Stomach (tissue), 9 donors: ENCODE data around the gene STX5. TPM values are rescaled to one million over a fixed set of nuclear protein-coding genes. Genes with fewer than 3 reads are reported as not detected.

Experiments used
- DNase-seq, 2 donors: peaks; one replicate each; pipeline versions ENCODE4 v3.0.0 to v3.0.0-alpha.2; 2013 to 2019
- H3K27ac ChIP-seq, 5 donors: fragments of 200-600 bp in 4 of 5; sonication (generic) in 4 of 5; one replicate each; pipeline ENCODE4 v1.5.1; 2013 to 2019; ENCODE audit warnings: mild to moderate bottlenecking in 1 of 5, moderate library complexity in 1 of 5
- H3K27me3 ChIP-seq, 3 donors: fragments of 200-600 bp; sonication (generic); one replicate each; pipeline ENCODE4 v1.5.1; 2017 to 2019; ENCODE audit warnings: mixed run types in 1 of 3
- H3K36me3 ChIP-seq, 4 donors: fragments of 200-600 bp; sonication (generic); 1 replicate in 3 of 4; 2 replicates in 1 of 4; pipeline ENCODE4 v1.5.1; 2016 to 2019
- H3K4me1 ChIP-seq, 4 donors: fragments of 200-600 bp; sonication (generic); one replicate each; pipeline ENCODE4 v1.5.1; 2016 to 2019
- H3K4me3 ChIP-seq, 4 donors: fragments of 200-600 bp; sonication (generic) in 3 of 4; one replicate each; pipeline ENCODE4 v1.5.1; 2016 to 2019; ENCODE audit warnings: mild to moderate bottlenecking in 1 of 4
- H3K9me3 ChIP-seq, 4 donors: fragments of 200-600 bp; sonication (generic); one replicate each; pipeline ENCODE4 v1.5.1; 2016 to 2019
- EP300 ChIP-seq: sonication (generic); formaldehyde crosslinking; IDR thresholded peaks from one replicate; pipeline ENCODE4 v1.6.1; 2017; ENCODE audit warnings: antibody characterized with exemption
- POLR2A ChIP-seq, 4 donors: fragments of 450-650 bp; IDR thresholded peaks; one replicate each; pipeline ENCODE4 v1.6.1; 2016; ENCODE audit warnings: antibody characterized with exemption in 4 of 4, control low read depth in 2 of 4, mild to moderate bottlenecking in 1 of 4, moderate library complexity in 1 of 4
- POLR2AphosphoS5 ChIP-seq, 3 donors: sonication (generic); formaldehyde crosslinking; IDR thresholded peaks; one replicate each; pipeline ENCODE4 v1.6.1; 2016; ENCODE audit warnings: antibody characterized with exemption in 3 of 3
- WGBS, 5 donors: extraction: QIAGEN DNeasy Blood & Tissue Kit in 3 of 5; methylation state at CpG; one replicate each; pipeline versions ENCODE4 v1.1.5 to v1.1.7; 2013 to 2018; 5-methylcytosine and 5-hydroxymethylcytosine counted together
- intact Hi-C: fragments of 100-400 bp; cut with DNase I; formaldehyde crosslinking; loops from one replicate; pipeline ENCODE4 v1.15.1; 2023; ENCODE audit warnings: low total_unique reads
- polyA plus RNA-seq, 3 donors: library from polyadenylated mRNA; stranded (reverse); fragments of 200-250 nt; gene quantifications; one replicate each; pipeline ENCODE4 v1.2.3, GENCODE V29; 2013
- total RNA-seq, 5 donors: library from RNA; depleted of rRNA; stranded (reverse); fragments of >200 nt; gene quantifications; one replicate each; pipeline versions ENCODE4 v1.1.0 to v1.2.3, GENCODE V29; 2014 to 2016
- TF ChIP-seq, protein P1 (sequence below), 7 experiments: fragments of 450-650 bp in 4 of 7; fragments of 200-600 bp in 3 of 7; sonication (generic) in 3 of 7; IDR thresholded peaks; one replicate each; pipeline ENCODE4 v1.5.1; 2016 to 2019; ENCODE audit warnings: antibody characterized with exemption in 7 of 7, control low read depth in 2 of 7, mild to moderate bottlenecking in 1 of 7
- donor health status: healthy with polysubstance abuse.
- donor health status: Bipolar disorder and iron deficiency.
- donor health status: healthy.

The STX5 gene
- total and polyA plus RNA-seq, 8 donors = 8.2 to 48.1 (median 26.7) TPM

DNA sequence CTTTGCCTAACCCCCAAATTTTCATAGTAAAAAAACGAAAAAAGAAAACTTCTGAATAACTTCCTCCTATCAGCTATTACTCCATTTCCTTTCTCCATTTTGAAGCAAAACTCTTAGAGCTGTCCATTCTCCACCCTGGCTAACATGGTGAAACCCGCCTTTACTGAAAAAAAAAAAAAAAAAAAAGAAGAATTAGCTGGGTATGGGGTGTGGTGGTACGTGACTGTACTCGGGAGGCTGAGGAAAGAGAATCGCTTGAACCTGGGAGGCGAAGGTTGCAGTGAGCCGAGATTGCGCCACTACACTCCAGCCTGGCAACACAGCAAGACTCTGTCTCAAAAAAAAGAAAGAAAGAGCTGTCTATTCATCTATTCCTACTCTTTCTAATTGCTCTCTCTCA, 15.3 kb downstream of the STX5 start:
- H3K4me3 ChIP-seq = no peak overlapping the region
- H3K27me3 ChIP-seq = no peaks in the 10 kb centered on the region
- peaks cover 26 to 87% (median 83%) of the 10 kb centered on the region in 4 donors for H3K36me3 ChIP-seq
- no peak for TF ChIP-seq POLR2A (IDR thresholded peaks at IDR 0.05)
- TF ChIP-seq, protein P1, sequence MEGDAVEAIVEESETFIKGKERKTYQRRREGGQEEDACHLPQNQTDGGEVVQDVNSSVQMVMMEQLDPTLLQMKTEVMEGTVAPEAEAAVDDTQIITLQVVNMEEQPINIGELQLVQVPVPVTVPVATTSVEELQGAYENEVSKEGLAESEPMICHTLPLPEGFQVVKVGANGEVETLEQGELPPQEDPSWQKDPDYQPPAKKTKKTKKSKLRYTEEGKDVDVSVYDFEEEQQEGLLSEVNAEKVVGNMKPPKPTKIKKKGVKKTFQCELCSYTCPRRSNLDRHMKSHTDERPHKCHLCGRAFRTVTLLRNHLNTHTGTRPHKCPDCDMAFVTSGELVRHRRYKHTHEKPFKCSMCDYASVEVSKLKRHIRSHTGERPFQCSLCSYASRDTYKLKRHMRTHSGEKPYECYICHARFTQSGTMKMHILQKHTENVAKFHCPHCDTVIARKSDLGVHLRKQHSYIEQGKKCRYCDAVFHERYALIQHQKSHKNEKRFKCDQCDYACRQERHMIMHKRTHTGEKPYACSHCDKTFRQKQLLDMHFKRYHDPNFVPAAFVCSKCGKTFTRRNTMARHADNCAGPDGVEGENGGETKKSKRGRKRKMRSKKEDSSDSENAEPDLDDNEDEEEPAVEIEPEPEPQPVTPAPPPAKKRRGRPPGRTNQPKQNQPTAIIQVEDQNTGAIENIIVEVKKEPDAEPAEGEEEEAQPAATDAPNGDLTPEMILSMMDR (IDR thresholded peaks at IDR 0.05) = no peak
- no peak for TF ChIP-seq POLR2AphosphoS5 (IDR thresholded peaks at IDR 0.05)
- no peak for TF ChIP-seq EP300
- peak overlapping the region in 2 of 5 donors; percentile 39 to 53 for H3K27ac ChIP-seq
- H3K9me3 ChIP-seq = no peaks in the 10 kb centered on the region
- 75 to 91% (median 87%) methylated on average over 8 of the region's 8 CpGs for WGBS, 5 donors
- intact Hi-C loops = no loop called here
- DNase-seq = no peak
- no peaks in the 10 kb centered on the region for H3K4me1 ChIP-seq

DNA sequence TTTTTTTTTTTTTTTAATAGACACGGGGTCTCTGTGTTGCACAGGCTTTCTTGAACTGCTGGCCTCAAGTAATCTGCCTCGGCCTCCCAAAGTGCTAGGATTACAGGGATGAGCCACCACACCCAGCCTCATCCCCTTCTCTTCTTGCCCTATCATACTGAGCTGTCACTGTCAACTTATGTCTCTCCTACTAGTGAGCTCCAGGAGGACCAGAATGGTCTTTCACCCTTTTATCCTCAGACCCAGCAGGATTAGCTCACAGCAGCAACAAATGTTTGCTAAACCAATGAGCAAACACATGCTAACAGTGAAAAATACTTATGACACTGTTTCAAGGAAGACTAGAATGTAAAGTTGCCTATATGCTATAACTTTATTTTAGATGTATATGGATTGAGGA, 20.2 kb downstream of the STX5 start:
- 61 to 76% (median 70%) methylated on average over 2 of the region's 2 CpGs for WGBS, 5 donors
- no peak for DNase-seq
- no peak for TF ChIP-seq POLR2AphosphoS5 (IDR thresholded peaks at IDR 0.05)
- TF ChIP-seq, protein P1 (IDR thresholded peaks at IDR 0.05) = no peak
- no peak for TF ChIP-seq EP300
- no peak for TF ChIP-seq POLR2A (IDR thresholded peaks at IDR 0.05)
- Histone ChIP-seq H3K36me3 (peaks cover 4 to 47% (median 43%) of the 10 kb centered on the region in 4 donors), H3K4me3 (no peak overlapping the region), H3K9me3 (no peaks in the 10 kb centered on the region), H3K27me3 (no peaks in the 10 kb centered on the region), H3K4me1 (peaks cover 0 to 8% (median 4%) of the 10 kb centered on the region in 4 donors), H3K27ac (no peak overlapping the region)
- intact Hi-C loops = no loop called here

DNA sequence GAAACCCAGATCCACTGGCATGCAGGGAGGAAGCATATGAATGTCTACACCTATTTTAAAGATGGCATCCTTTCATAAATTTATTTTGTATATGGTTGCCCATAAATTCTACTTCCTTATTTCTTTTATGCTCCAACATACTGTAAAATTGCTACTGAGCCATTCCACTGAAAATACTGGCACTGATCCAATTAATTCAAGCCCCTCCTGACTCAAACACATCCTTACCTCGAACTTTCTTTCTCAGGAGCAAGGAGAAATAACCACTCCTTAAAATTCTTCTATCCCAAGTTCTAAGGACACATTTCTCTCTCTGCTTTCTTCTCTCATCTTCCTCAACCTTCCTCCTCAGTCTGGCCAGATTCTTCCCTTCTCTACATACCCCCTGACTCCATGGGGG, 21.1 kb downstream of the STX5 start:
- intact Hi-C loops = no loop called here
- H3K36me3 ChIP-seq = peaks cover 4 to 38% (median 34%) of the 10 kb centered on the region in 4 donors
- no peaks in the 10 kb centered on the region for H3K9me3 ChIP-seq
- no peak for DNase-seq
- no peak overlapping the region for H3K4me3 ChIP-seq
- no peak overlapping the region for H3K27ac ChIP-seq
- no peaks in the 10 kb centered on the region for H3K27me3 ChIP-seq
- no peak for TF ChIP-seq EP300
- no peak for TF ChIP-seq POLR2A (IDR thresholded peaks at IDR 0.05)
- TF ChIP-seq POLR2AphosphoS5 (IDR thresholded peaks at IDR 0.05) = no peak
- TF ChIP-seq, protein P1 (IDR thresholded peaks at IDR 0.05) = no peak
- 15 to 34% (median 32%) methylated on average over 1 of the region's 1 CpG for WGBS, 5 donors
- peaks cover 7 to 17% (median 12%) of the 10 kb centered on the region in 4 donors for H3K4me1 ChIP-seq

DNA sequence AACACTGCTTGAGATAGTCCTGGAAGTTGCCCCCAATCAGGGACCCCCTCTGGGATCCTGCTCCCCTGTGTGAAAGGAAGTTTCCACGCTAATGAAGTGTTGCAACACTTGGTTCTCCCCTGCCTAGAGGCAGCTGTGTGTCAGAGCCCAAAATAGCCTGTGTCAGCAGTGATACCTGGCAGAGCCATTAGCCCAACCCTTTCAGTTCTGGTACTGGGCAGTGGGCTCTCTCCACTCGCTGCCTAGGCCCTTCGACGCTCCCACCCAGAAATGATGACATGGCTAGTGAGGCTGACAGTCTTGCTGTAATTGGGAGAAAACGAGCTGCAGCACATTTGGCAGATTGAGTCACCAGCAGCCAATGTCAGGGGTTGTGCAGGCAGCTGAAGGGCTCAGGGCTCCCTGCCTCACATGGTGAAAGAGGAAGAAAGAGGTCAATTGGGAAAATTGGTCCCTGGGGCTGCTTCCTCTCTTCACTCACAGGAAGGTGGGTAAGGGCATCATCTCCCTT, 25.2 kb downstream of the STX5 start:
- Histone ChIP-seq H3K4me3 (no peak overlapping the region), H3K36me3 (peaks cover 16 to 31% (median 28%) of the 10 kb centered on the region in 4 donors), H3K4me1 (peaks cover 15 to 45% (median 32%) of the 10 kb centered on the region in 4 donors), H3K27ac (peak overlapping the region in 4 of 5 donors; percentile 90 to 97 (median 92)), H3K9me3 (no peaks in the 10 kb centered on the region), H3K27me3 (no peaks in the 10 kb centered on the region)
- WGBS, 5 donors = 60 to 79% (median 75%) methylated on average over 5 of the region's 5 CpGs
- intact Hi-C loops = no loop called here
- peak in 1 of 2 donors; percentile 30 for DNase-seq
- TF ChIP-seq POLR2A (IDR thresholded peaks at IDR 0.05) (no peak), EP300 (no peak), POLR2AphosphoS5 (IDR thresholded peaks at IDR 0.05) (no peak)
- TF ChIP-seq, protein P1 (IDR thresholded peaks at IDR 0.05) = no peak
